ENCODE results near the gene ELAC2.
"Not testable (repeated sequence)": the region's sequence is repeated elsewhere in the genome, so short reads cannot be mapped to it uniquely, and the experiment has no call there.

Gene ELAC2

DNA sequence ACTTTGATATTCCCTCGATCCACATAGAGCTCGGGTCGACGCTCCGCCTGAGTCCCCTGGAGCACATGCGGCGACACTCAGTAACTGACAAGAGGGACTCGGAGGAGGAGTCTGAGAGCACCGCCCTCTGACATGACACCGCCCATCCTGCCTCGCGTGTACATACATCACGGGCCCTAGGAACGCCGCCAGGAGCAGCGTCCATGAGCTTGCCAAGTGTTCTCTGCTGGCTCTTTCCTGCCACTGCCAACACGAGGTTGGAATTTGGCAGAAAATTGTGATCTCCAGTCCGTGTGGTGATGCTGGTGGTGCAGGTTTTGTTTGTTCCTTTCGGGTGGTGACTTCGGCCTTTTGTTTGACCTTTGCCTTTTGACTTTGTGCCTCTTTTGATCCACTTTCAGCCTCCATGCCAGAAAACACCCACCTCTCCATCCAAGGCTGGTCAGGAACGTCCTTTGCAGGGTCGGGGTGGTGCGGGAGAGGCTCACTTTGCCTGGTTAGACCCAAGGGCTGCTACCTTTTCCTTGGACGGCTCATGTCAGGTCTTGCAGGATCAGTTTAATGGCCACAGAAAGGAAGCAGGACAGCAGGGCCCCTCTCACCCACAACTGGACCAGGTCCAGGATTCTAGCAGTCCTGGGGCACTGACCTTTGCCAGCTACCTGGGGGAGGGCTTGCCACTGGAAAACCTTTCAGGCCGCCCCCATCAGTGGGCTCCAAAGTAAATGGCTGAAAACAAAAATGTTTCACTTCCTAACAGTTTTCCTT lies 27.6 kb downstream of the ELAC2 start:
- FAIRE-seq = no peak

DNA sequence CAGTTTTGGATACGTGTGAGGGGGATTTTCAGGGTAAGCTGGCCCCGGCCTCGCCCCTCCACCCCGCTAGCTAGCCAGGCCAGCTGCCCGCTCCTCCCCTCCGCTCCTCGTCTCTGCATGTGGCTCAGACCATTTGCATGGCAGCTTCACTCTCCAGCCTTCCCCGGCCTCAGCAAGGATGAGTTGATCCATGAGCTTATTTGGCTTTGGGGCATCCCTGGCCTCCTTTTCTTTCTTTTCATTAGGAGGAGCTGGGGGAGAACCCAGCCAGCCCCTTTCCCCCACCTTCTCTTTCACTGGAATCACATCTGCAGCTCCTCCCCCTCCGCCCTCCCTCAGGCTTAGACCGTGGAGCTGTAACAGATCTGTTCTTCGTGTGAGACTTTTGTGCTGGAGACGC lies 30.7 kb downstream of the ELAC2 start:
- FAIRE-seq = no peak

DNA sequence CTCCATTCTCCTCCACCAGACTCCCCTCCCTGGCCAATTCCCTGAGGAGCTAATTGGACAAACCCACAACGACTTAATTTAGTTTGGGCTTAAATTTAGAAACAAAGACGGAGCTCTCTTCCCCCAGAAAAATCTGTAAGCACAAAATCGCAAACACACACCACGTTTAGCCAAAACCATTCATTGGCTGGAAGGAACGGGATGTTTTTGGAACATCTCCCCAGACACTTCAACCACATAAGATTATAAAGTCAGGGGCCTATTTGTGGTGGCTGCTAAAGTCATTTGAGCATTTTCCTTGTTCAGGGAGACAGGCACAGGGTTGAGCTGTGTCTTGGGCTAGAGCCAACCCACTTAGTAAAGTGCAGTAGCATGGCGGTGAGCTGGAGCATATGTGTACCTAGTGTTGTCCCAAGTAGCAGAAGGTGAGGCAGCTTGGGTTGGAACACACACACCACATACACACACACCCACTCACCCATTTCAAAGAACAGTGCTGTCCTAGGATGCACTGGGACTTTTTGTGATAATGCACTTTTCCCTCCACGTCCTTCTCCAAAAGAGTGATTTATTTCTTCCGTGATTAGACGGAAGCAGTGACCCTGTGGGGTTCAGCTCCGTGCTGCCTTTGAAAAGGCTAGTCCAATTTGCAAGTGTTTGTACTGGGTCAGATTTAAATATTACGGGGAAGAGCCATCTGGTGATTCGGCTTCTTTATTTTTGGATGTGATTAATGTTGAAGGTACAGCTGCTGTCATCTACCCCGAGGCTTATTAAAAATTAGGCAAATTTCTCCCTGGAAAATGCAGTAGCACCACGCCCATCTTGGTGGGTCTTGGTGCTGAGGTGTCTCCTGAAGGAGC lies 32.2 kb downstream of the ELAC2 start:
- no peak for FAIRE-seq

DNA sequence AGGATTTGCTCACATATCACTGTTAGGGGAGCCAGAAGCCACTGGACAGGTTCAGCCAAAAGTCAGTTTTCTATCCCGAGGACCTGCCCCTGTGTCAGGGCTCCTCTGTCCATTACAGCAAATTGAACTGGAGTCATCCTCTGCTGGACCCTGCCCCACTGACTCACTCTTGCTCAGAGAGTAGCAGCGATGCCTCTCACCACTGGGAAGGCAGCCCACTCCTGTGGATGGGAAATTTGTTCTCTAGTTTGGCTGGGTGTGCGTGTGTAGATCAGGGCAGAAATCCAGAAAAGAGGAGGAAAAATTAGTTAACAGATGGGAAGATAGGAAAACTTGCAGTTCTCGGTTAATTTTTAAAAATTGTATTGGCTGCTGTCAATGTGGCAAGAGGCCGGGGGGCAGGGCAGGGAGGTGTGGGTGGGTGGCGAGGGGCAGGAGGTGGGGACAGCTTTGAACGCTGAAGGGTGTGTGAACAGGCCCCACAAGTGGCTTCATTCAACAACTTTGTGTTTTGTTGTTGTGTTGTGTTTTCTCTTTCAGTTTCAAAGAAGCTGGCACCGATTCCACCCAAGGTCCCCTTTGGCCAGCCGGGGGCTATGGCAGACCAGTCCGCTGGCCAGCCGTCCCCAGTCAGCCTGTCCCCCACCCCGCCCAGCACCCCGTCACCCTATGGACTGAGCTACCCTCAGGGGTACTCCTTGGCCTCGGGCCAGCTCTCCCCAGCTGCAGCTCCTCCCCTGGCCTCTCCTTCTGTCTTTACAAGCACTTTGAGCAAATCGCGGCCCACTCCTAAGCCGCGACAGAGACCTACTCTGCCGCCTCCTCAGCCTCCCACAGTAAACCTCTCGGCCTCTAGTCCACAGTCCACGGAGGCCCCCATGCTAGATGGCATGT lies 33.6 kb downstream of the ELAC2 start:
- FAIRE-seq = no peak

DNA sequence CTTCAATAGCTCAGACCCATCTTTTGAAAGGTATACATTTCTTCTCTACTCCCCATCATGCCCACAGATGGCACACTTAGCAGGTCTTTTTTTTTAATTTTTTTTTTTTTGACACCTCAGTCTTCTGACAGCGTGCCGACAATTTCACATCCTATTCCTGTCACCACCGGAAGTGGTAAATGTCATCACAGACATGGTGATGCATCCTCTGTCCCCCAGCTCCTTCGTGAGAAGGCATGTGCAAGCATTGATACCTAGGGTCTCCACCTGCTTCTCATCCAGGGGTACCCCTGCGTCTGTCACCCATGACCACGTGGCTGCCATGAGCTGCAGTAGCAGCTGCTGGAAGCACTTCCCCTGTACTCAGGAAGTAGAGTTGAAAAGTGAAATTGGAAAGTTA lies 35.6 kb downstream of the ELAC2 start:
- FAIRE-seq = no peak

DNA sequence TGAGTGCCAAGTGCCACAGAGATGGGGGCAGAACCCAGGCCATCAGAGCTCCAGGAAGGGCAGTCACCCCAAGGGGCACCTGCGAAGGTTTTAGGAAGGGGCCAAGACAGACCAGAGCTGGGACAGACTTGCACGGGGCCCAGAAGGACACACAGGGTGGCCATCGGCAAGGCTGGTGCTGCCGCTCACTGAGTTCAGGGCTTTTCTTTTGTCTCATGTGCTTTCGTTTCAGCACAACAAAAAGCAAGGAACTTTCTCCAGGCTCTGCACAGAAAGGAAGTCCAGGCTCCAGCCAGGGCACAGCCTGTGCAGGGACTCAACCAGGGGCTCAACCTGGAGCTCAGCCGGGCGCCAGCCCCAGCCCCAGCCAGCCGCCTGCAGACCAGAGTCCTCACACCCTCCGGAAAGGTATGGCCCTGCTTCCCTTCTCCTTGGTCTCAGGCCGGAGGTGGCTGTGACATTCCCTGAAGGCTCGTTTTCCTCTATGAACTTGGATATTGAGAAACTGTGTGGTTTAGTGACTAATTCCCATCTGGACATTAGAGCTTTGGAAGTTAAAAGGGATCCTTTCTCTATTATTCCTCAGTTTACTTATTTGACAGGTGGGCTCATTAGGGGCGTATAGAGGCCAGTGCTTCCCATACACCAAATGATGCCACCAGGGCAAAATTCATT lies 37.9 kb downstream of the ELAC2 start:
- no peak for FAIRE-seq

DNA sequence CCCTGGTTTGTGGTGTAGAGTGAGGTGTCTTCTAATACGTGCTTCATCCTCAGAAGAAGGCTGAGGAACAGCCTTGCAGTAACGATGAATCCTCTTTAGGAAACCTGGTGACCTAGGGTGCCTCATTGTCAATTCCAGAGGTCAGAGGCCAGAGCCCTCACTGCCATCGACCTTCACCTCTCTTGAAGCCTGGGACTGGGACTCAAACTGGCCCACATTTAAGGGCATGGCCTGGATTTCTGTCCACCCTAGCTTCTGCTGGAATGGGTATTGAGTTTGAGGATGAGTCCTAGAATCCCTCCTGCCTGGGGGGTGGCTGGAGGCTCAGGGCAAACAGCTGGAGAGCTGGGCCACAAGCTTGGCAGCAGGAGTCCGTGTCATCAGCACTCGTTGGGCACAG lies 38.6 kb downstream of the ELAC2 start:
- no peak for FAIRE-seq

DNA sequence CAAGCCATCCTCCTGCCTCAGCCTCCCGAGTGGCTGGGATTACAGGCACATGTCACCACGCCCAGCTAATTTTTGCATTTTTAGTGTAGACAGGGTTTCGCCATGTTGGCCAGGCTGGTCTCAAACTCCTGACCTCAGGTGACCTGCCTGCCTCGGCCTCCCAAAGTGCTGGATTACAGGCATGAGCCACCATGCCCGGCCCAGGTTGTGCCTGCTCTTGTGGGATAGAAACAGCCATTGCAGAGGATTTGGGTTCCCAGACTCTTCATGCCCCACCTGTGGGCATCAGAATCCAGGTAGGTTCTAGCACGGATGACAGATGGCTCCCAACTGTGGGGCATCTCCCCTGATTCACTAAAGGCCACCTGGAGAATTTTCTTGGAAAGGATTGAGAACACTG lies 39.0 kb downstream of the ELAC2 start:
- not testable (repeated sequence) for FAIRE-seq

DNA sequence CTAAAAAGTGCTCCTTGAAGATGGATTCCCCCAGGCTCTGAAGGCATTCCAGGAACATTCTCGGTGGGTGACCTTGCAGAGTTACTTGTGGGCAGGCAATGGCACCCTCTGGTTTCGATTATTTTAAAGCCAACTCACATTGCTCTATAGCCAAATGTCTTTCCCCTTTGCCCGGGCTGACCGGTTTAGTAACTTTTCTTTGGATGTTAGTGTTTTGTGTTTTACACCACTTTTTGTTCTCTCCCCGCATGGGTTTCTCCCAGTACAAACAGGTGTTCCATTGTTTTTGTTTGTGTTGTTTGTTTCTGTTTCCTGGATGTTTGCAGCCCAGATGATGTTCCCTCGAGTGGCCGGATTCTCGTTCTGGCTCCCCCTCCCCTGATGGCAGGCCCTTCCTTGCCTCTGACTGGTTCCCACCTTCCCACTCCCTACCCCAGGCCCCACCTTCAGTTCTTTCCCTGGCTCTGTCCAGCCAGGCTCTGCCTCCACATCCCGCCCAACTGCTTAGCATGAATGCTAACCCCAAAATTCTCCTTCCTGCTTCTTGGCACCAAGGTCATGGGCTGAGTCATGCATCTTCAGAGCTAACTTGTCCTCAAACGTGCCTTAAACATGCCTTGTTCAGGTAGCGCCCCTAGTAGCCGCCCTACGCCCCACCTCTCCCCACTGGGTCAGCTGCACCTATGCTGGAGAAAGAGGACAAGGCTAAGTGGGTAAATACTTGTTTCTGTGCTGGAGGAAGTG lies 40.6 kb downstream of the ELAC2 start:
- no peak for FAIRE-seq

DNA sequence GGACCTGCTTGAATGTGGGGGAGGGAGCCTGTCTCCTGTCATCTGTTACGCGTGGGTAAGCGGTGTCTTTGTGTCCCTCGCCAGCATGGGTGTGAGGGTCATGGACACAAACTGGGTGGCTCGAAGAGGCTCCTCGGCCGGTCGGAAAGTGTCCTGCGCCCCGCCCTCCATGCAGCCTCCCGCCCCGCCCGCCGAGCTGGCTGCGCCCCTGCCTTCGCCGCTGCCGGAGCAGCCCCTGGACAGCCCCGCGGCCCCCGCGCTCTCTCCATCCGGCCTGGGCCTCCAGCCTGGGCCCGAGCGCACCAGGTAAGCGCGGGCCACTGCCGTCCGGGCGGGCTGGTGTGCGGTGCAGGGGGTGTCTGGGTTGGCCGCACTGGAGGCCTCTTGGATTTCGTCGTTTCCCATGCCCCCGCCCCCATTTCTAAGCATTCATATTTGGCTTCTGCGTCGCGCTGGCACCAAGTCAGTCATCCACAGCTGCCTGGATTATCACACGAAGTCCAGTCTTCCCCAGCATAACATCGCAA lies 43.8 kb downstream of the ELAC2 start:
- FAIRE-seq = no peak

DNA sequence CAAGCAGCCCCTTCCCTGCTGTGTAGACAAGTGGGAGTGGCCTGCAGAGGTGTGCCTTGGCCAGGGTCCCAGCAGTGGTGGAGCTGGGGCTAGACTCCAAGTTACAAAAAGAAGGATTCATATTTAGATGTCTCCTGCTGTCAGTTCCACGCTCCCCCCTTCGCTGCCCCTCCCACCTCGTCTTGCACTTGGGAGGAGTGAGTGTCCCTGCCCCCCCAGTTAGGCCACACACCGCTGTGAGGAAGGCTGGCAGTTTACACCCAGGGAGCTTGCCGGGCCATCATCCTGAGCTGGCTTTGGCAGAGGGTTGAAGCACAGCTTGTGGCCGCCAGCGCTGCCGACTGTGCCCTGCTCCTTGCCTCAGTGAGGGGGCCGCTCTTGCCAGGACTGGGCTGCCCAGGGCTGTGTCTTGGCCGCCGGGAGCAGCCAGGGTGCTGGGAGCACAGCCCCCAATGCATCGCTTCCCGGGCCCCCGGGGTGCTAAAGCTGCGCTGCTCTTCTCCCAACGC lies 44.3 kb downstream of the ELAC2 start:
- FAIRE-seq = no peak

DNA sequence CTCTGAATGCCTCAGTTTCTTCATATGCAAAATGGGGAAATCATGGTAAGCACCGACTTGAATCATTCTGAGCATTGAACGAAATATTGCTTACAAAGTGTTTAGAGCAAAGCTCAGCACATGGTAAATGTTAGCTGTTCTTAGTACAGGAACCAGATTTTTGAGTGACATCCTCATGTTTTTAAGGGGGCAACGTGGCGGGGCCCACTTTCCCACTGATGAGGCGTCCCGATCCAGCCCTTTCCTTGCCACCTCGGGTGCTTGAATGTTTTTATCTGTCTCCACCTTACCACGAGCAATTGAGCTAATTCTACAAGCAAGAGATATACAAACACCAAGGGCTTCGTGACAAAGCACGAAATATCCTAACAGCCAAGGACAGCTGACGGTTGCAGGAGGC lies 49.9 kb downstream of the ELAC2 start:
- FAIRE-seq = no peak

DNA sequence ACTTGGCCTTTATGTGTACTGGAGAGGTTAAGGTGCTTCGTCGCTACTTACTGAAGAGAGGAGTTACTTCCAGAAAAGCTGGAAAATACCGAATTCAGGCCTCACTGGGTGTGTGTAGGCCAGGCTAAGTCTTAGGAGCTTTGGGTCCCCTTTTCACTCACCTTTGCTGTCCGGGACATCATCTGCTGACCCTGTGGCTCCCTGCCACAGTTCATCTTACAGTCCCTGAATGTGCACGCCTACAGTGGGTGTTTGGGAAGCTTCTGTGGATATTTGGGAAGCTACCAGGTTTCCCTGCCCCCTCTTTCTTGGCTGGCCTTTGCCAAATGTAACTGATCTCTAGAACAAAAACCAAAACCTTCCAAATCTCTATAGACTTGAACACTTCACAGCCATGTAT lies 51.4 kb downstream of the ELAC2 start:
- FAIRE-seq = no peak

DNA sequence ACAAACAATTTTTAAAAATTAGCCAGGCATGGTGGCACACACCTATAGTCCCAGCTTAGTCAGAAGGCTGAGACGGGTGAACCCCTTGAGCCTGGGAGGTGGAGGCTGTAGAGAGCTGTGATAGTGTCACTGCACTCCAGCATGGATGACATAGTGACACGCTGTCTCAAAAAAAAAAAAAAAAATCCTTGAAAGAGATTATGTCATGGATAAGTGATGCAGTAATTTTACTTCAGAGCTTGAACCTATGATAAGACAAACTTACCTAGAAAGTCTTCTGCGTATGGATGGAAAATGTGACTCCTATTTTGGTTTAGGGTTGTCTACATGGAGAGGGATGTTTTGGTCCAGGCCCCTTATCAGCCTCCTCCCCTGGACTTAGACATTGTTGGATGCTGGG lies 51.8 kb downstream of the ELAC2 start:
- FAIRE-seq = no peak

DNA sequence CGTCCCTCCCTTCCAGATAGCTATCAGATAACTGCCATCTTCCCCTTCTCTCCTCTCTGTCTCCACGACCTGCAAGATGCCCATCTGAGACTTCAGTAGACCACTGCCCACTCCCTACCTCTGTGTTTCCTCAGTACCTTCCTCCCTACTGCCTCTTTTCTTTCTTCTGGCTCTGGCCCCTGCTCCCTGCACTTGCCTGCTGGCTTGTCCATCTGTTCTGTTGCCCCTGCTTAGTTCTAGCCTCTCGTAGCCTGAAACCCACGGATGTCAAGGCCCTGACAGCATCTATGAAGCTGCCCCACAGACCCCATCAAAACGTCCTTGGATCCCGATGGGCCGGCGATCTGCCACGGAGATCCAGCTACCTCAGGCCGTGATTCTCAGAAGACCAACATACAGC lies 53.0 kb downstream of the ELAC2 start:
- no peak for FAIRE-seq

DNA sequence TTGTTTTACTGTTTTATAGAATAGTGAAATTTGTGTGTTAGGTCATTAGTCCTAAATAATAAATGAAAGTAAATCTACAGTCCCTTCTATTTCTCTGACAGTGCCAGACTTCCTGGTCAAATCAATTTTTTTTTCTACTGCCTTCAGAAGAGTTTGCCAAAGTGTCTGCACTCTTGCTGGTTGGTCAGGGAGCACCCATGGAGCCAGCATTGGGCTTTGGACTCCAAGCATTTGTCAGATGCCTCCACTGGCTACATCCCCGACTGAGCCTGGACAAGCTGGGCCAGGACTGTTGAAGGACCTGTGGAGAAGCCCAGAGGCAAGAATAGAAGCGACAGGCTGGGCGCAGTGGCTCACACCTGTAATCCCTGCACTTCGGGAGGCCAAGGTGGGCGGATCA lies 53.7 kb downstream of the ELAC2 start:
- FAIRE-seq = no peak

DNA sequence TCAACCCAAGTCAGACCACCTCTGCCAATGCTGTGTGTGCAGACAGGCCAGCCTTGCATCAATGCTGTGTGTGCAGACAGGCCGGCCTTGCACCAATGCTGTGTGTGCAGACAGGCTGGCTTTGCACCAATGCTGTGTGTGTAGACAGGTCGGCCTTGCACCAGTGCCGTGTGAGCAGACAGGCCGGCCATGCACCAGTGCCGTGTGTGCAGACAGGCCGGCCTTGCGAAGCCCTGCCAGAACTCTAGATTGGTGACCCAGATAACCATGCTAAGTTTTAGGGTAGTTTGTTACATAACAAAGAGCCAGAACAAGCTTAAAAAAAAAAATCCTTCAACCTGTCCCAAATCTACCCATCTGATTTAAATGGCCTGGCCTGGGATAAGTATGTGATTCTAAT lies 54.3 kb downstream of the ELAC2 start:
- FAIRE-seq = no peak

DNA sequence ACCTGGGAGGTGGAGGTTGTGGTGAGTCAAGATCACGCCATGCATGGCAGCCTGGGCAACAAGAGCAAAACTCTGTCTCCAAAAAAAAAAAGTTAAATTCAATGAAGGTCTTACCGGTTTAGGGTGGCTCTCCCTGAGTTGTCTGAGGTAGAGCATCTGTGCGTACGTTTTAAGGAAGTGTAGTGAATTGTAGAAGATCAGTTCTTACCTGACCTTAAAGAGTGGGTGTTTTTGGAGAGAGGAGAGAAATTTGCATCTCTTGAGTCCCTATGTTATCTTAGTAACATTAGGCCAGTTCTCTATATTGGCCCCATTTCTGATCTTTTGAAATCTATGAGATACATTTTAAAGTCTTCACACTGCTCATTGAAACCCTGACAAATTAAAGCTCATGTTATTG lies 56.2 kb downstream of the ELAC2 start:
- FAIRE-seq = no peak

DNA sequence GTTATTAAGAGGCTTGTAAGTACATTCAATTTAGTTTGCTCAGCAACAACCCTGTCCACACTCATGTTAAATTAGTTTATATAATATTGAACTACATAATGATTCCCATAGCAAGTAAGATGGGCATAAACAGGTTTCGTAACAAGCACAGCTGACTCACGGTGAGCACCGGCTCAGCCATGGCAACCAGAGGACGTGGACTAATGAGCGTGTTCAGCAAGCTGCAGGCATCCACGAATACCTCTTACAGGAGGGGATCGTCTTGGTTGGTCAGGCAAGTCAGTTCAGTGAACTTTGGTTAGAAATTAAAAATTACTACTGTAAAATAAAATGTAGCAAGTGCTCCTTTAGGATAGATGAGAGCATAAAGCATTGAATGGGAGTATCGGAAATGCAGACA lies 58.4 kb downstream of the ELAC2 start:
- no peak for FAIRE-seq

DNA sequence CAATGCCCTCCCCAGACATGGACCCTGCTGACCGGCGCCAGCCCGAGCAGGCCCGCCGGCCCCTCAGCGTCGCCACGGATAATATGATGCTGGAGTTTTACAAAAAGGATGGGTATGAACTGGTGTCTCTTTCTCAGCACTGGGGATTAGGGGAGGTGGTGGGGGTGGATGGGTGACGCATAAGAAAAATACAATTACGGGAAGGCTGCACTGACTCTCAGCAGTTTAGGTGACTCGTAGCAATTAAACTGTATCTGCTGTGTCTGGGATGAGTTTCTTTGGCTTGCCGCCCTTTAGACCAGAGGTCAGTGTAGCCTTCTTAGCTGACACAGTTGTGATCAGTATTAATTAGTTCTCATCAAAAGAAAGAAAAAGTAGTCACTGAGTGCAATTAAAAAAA lies 59.0 kb downstream of the ELAC2 start:
- no peak for FAIRE-seq

DNA sequence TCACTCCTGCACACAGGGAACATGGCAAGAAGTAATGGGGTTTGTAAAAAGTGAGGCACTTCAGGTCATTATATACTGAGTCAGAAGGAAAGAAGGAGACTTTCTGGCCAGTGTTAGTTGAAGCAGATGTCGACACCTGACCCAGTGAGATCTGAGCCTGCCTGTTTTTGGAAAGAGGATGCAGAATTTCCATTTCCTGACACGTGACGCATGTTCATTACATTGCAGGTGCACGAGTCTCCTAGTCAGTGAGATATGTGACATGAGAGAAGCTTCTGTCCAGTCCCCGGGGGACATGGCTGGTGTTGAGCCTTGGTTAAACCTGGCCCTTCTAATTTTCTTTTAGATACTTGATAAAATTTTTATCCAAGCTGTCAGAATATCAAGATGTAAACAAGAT lies 62.3 kb downstream of the ELAC2 start:
- no peak for FAIRE-seq

All from colon (tissue), 2 donors.